Vagina (tissue), 2 donors: ENCODE data around the gene NMT1. TPM values are rescaled to one million over a fixed set of nuclear protein-coding genes. Genes with fewer than 3 reads are reported as not detected.

Experiments used
- DNase-seq, 2 donors: peaks; one replicate each; pipeline ENCODE4 v3.0.0-alpha.2; 2017; ENCODE audit errors: extremely low spot score in 2 of 2
- H3K27ac ChIP-seq: fragments of 200-600 bp; sonication (generic); one replicate; pipeline ENCODE4 v1.5.1; 2019
- H3K27me3 ChIP-seq: fragments of 200-600 bp; sonication (generic); one replicate; pipeline ENCODE4 v1.5.1; 2019
- H3K36me3 ChIP-seq, 2 donors: fragments of 200-600 bp; sonication (generic); one replicate each; pipeline ENCODE4 v1.5.1; 2017 to 2019
- H3K4me1 ChIP-seq: fragments of 200-600 bp; sonication (generic); one replicate; pipeline ENCODE4 v1.5.1; 2019
- H3K4me3 ChIP-seq, 2 donors: fragments of 200-600 bp; sonication (generic); 1 replicate in 1 of 2; 2 replicates in 1 of 2; pipeline ENCODE4 v1.5.1; 2016 to 2019
- H3K9me3 ChIP-seq: fragments of 200-600 bp; sonication (generic); one replicate; pipeline ENCODE4 v1.5.1; 2019
- CTCF ChIP-seq, 3 experiments: fragments of 450-650 bp in 2 of 3; fragments of 200-600 bp in 1 of 3; sonication (generic) in 1 of 3; IDR thresholded peaks; one replicate each; pipeline ENCODE4 v1.5.1; 2017 to 2019; ENCODE audit warnings: antibody characterized with exemption in 3 of 3, mild to moderate bottlenecking in 2 of 3, moderate library complexity in 2 of 3
- POLR2A ChIP-seq, 2 donors: fragments of 450-650 bp; IDR thresholded peaks; one replicate each; pipeline ENCODE4 v1.6.1; 2017; ENCODE audit warnings: antibody characterized with exemption in 2 of 2, mild to moderate bottlenecking in 2 of 2, moderate library complexity in 2 of 2
- POLR2AphosphoS5 ChIP-seq, 2 donors: sonication (generic); formaldehyde crosslinking; IDR thresholded peaks; one replicate each; pipeline ENCODE4 v1.9.0; 2017; ENCODE audit warnings: antibody characterized with exemption in 2 of 2, mild to moderate bottlenecking in 2 of 2, low read depth in 1 of 2; ENCODE audit not compliant: insufficient read depth in 1 of 2
- intact Hi-C: fragments of 100-400 bp; cut with DNase I; formaldehyde crosslinking; loops from one replicate; pipeline ENCODE4 v1.15.1; 2023
- total RNA-seq: library from RNA; depleted of rRNA; stranded (reverse); fragments of >200 nt; gene quantifications from one replicate; pipeline ENCODE4 v1.2.3, GENCODE V29; 2016

NMT1 gene
- total RNA-seq, 1 donor from 2014 or later, result 49.4 TPM

- H3K27me3 ChIP-seq, result no peaks in the 10 kb centered on the region
- H3K4me3 ChIP-seq, result no peak overlapping the region
- TF ChIP-seq POLR2A (IDR thresholded peaks at IDR 0.05), result no peak
- peak; percentile 77 to 83 for TF ChIP-seq POLR2AphosphoS5 (IDR thresholded peaks at IDR 0.05; ENCODE audit: insufficient read depth in 1 of 2, low read depth in 1 of 2)
- peak overlapping the region; percentile 91 for H3K27ac ChIP-seq
- peaks cover 0 to 57% of the 10 kb centered on the region in 2 donors for H3K36me3 ChIP-seq
- intact Hi-C loops, result no loop called here
- H3K4me1 ChIP-seq, result peaks cover 53% of the 10 kb centered on the region
- H3K9me3 ChIP-seq, result no peaks in the 10 kb centered on the region
- DNase-seq, result peak in 1 of 2 donors; percentile 98
Observed at GRCh38 chr17:45092911-45093430, 31.9 kb downstream of the NMT1 start.

GRCh38 chr17:45093444-45094110, 32.5 kb downstream of the NMT1 start:
- H3K4me1 ChIP-seq, result peaks cover 54% of the 10 kb centered on the region
- intact Hi-C loops, result no loop called here
- no peaks in the 10 kb centered on the region for H3K27me3 ChIP-seq
- peak in 1 of 2 donors; percentile 89 for DNase-seq
- peaks cover 0 to 57% of the 10 kb centered on the region in 2 donors for H3K36me3 ChIP-seq
- no peaks in the 10 kb centered on the region for H3K9me3 ChIP-seq
- TF ChIP-seq POLR2AphosphoS5 (IDR thresholded peaks at IDR 0.05; ENCODE audit: insufficient read depth in 1 of 2, low read depth in 1 of 2) (peak in 1 of 2 donors; percentile 3), CTCF (IDR thresholded peaks at IDR 0.05) (no peak), POLR2A (IDR thresholded peaks at IDR 0.05) (no peak)
- H3K27ac ChIP-seq, result peak overlapping the region; percentile 91
- H3K4me3 ChIP-seq, result no peak overlapping the region

- peaks cover 0 to 57% of the 10 kb centered on the region in 2 donors for H3K36me3 ChIP-seq
- no peak for DNase-seq
- H3K27ac ChIP-seq, result peak overlapping the region; percentile 41
- no peaks in the 10 kb centered on the region for H3K27me3 ChIP-seq
- TF ChIP-seq POLR2AphosphoS5 (IDR thresholded peaks at IDR 0.05; ENCODE audit: insufficient read depth in 1 of 2, low read depth in 1 of 2), result no peak
- TF ChIP-seq CTCF (IDR thresholded peaks at IDR 0.05), result no peak
- TF ChIP-seq POLR2A (IDR thresholded peaks at IDR 0.05), result no peak
- no peaks in the 10 kb centered on the region for H3K9me3 ChIP-seq
- peaks cover 48% of the 10 kb centered on the region for H3K4me1 ChIP-seq
- no peak overlapping the region for H3K4me3 ChIP-seq
- intact Hi-C loops, result loop anchor here (5.0 kb wide), 1 partner anchor 44 kb away; the partner anchor contains the start of gene DCAKD
Observed at GRCh38 chr17:45096141-45096540, 35.0 kb downstream of the NMT1 start.

- no peaks in the 10 kb centered on the region for H3K9me3 ChIP-seq
- TF ChIP-seq POLR2AphosphoS5 (IDR thresholded peaks at IDR 0.05; ENCODE audit: insufficient read depth in 1 of 2, low read depth in 1 of 2) (no peak), POLR2A (IDR thresholded peaks at IDR 0.05) (no peak), CTCF (IDR thresholded peaks at IDR 0.05) (no peak)
- no peaks in the 10 kb centered on the region for H3K27me3 ChIP-seq
- peaks cover 0 to 52% of the 10 kb centered on the region in 2 donors for H3K36me3 ChIP-seq
- intact Hi-C loops, result loop anchor here (5.0 kb wide), 1 partner anchor 45 kb away; the partner anchor contains the start of gene DCAKD
- DNase-seq, result no peak
- H3K27ac ChIP-seq, result peak overlapping the region; percentile 41
- H3K4me3 ChIP-seq, result no peak overlapping the region
- H3K4me1 ChIP-seq, result peaks cover 47% of the 10 kb centered on the region
Observed at GRCh38 chr17:45096926-45097325, 35.8 kb downstream of the NMT1 start.

- H3K27ac ChIP-seq, result peak overlapping the region; percentile 53
- no peak for DNase-seq
- TF ChIP-seq CTCF (IDR thresholded peaks at IDR 0.05), result no peak
- no peak for TF ChIP-seq POLR2AphosphoS5 (IDR thresholded peaks at IDR 0.05; ENCODE audit: insufficient read depth in 1 of 2, low read depth in 1 of 2)
- TF ChIP-seq POLR2A (IDR thresholded peaks at IDR 0.05), result no peak
- peaks cover 0 to 65% of the 10 kb centered on the region in 2 donors for H3K36me3 ChIP-seq
- H3K4me3 ChIP-seq, result no peak overlapping the region
- intact Hi-C loops, result loop anchor here (5.0 kb wide), 1 partner anchor 46 kb away; the partner anchor contains the start of gene DCAKD
- no peaks in the 10 kb centered on the region for H3K27me3 ChIP-seq
- no peaks in the 10 kb centered on the region for H3K9me3 ChIP-seq
- H3K4me1 ChIP-seq, result peaks cover 35% of the 10 kb centered on the region
Observed at GRCh38 chr17:45098081-45098868, 37.2 kb downstream of the NMT1 start.
